Lower leg skin (tissue), 4 donors: ENCODE data around the gene PCDHGA6. TPM values are rescaled to one million over a fixed set of nuclear protein-coding genes. Genes with fewer than 3 reads are reported as not detected.
A peak's percentile ranks its signal among the peaks of the same experiment; 100 is the strongest.
"Not testable (repeated sequence)": the region's sequence is repeated elsewhere in the genome, so short reads cannot be mapped to it uniquely, and the experiment has no call there.

Experiments
- DNase-seq, 2 donors: peaks; one replicate each; pipeline ENCODE4 v3.0.0-alpha.2; 2019; ENCODE audit warnings: low spot score in 2 of 2
- H3K4me3 ChIP-seq: fragments of 200-600 bp; sonication (generic); 2 replicates; pipeline ENCODE4 v1.5.1; 2017; ENCODE audit warnings: mild to moderate bottlenecking, low read depth; ENCODE audit not compliant: poor library complexity, severe bottlenecking
- POLR2A ChIP-seq, 2 donors: fragments of 450-650 bp; IDR thresholded peaks; one replicate each; pipeline ENCODE4 v1.6.1; 2016 to 2017; ENCODE audit warnings: antibody characterized with exemption in 2 of 2, mild to moderate bottlenecking in 1 of 2, moderate library complexity in 1 of 2
- WGBS, 2 donors: methylation state at CpG; one replicate each; pipeline ENCODE4 v1.1.5; 2018; 5-methylcytosine and 5-hydroxymethylcytosine counted together
- intact Hi-C: fragments of 100-400 bp; cut with DNase I; formaldehyde crosslinking; loops from one replicate; pipeline ENCODE4 v1.15.0; 2023; ENCODE audit warnings: low total_unique reads
- total RNA-seq, 4 donors: library from RNA; depleted of rRNA; stranded (reverse); fragments of >200 nt; gene quantifications; one replicate each; pipeline ENCODE4 v1.1.0, GENCODE V29; 2016
- TF ChIP-seq, protein P1 (sequence below), 3 donors: fragments of 450-650 bp; IDR thresholded peaks; one replicate each; pipeline ENCODE4 v1.5.1; 2016; ENCODE audit warnings: antibody characterized with exemption in 3 of 3, mild to moderate bottlenecking in 3 of 3, moderate library complexity in 2 of 3

Gene PCDHGA6
- total RNA-seq, 4 donors from 2014 or later: 2.5 to 3.7 (median 3.6) TPM

DNA sequence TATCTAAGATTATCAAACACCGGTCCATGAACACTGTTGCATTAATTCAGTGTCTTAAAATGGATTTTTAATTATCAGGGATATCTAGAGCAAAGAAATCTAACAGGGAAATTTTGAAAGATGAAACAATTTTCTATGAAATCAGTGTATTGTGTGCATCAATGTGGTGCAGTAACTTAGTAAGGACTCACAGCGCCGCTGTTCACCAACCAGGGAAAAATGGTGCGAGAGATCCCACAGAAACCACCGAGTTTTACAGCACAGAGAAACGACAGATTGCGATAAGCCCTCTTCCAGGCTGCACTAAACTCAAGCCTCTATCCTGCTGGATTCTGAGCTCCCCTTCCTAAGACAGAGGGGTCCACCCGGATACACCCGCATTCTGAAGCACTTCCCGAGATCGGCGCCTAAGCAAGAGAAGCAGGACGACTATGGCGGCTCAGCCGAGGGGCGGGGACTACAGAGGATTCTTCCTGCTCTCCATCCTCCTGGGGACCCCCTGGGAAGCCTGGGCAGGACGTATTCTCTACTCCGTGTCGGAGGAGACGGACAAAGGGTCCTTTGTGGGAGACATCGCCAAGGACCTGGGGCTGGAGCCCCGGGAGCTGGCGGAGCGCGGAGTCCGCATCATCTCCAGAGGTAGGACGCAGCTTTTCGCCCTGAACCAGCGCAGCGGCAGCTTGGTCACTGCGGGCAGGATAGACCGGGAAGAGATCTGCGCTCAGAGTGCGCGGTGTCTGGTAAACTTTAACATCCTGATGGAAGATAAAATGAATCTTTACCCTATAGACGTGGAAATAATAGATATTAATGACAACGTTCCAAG lies 9.0 kb downstream of the PCDHGA6 start, which contains the start of gene PCDHGA7:
PCDHGA7 (plus strand) TSS at position 274 of the 826 bp plus-strand sequence; CDS start at position 432, 158 bp downstream.
- H3K4me3 ChIP-seq: no peak within 1 kb of the TSS
- peak in 1 of 2 donors; percentile 39 for DNase-seq
- 17 to 22% methylated on average over 31 to 35 of the region's 37 CpGs for WGBS, 2 donors
- intact Hi-C loops: no loop called here
- TF ChIP-seq, protein P1, sequence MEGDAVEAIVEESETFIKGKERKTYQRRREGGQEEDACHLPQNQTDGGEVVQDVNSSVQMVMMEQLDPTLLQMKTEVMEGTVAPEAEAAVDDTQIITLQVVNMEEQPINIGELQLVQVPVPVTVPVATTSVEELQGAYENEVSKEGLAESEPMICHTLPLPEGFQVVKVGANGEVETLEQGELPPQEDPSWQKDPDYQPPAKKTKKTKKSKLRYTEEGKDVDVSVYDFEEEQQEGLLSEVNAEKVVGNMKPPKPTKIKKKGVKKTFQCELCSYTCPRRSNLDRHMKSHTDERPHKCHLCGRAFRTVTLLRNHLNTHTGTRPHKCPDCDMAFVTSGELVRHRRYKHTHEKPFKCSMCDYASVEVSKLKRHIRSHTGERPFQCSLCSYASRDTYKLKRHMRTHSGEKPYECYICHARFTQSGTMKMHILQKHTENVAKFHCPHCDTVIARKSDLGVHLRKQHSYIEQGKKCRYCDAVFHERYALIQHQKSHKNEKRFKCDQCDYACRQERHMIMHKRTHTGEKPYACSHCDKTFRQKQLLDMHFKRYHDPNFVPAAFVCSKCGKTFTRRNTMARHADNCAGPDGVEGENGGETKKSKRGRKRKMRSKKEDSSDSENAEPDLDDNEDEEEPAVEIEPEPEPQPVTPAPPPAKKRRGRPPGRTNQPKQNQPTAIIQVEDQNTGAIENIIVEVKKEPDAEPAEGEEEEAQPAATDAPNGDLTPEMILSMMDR (IDR thresholded peaks at IDR 0.05): no peak
- no peak for TF ChIP-seq POLR2A (IDR thresholded peaks at IDR 0.05)

DNA sequence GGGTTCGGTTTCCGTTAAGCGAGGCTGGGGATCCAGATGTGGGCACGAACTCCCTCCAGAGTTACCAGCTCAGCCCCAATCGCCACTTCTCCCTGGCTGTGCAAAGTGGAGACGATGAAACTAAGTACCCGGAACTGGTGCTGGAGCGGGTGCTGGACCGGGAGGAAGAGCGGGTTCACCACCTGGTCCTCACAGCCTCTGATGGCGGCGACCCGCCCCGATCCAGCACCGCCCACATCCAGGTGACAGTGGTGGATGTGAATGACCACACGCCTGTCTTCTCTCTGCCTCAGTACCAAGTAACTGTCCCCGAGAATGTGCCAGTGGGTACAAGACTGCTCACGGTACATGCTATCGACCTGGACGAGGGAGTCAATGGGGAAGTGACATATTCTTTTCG lies 9.7 kb downstream of the PCDHGA6 start:
- TF ChIP-seq, protein P1 (IDR thresholded peaks at IDR 0.05): no peak
- no peak for TF ChIP-seq POLR2A (IDR thresholded peaks at IDR 0.05)
- 37 to 44% methylated on average over 21 of the region's 21 CpGs for WGBS, 2 donors

DNA sequence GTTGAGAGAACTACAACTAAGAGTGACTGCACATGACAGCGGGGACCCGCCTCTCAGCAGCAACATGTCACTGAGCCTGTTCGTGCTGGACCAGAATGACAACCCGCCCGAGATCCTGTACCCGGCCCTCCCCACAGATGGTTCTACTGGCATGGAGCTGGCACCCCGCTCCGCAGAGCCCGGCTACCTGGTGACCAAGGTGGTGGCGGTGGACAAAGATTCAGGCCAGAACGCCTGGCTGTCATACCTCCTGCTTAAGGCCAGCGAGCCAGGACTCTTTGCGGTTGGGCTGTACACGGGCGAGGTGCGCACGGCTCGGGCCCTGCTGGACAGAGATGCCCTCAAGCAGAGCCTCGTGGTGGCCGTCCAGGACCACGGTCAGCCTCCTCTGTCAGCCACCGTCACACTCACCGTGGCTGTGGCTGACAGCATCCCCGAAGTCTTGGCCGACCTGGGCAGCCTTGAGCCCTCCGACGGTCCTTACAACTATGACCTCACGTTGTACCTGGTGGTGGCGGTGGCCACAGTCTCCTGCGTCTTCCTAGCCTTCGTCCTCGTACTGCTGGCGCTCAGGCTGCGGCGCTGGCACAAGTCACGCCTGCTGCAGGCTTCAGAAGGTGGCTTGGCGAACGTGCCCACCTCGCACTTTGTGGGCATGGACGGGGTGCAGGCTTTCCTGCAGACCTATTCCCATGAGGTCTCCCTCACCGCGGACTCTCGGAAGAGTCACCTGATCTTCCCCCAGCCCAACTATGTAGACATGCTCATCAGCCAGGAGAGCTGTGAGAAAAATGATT lies 11.0 kb downstream of the PCDHGA6 start:
- intact Hi-C loops: no loop called here
- H3K4me3 ChIP-seq: no peak overlapping the region
- TF ChIP-seq, protein P1 (IDR thresholded peaks at IDR 0.05): no peak
- no peak for TF ChIP-seq POLR2A (IDR thresholded peaks at IDR 0.05)
- 46 to 53% methylated on average over 23 to 43 of the region's 43 CpGs for WGBS, 2 donors
- DNase-seq: peak in 1 of 2 donors; percentile 70

More for the DNA sequence above, 9.7 kb downstream of the PCDHGA6 start:
- intact Hi-C loops: no loop called here
- DNase-seq: peak in 1 of 2 donors; percentile 69
- no peak overlapping the region for H3K4me3 ChIP-seq

DNA sequence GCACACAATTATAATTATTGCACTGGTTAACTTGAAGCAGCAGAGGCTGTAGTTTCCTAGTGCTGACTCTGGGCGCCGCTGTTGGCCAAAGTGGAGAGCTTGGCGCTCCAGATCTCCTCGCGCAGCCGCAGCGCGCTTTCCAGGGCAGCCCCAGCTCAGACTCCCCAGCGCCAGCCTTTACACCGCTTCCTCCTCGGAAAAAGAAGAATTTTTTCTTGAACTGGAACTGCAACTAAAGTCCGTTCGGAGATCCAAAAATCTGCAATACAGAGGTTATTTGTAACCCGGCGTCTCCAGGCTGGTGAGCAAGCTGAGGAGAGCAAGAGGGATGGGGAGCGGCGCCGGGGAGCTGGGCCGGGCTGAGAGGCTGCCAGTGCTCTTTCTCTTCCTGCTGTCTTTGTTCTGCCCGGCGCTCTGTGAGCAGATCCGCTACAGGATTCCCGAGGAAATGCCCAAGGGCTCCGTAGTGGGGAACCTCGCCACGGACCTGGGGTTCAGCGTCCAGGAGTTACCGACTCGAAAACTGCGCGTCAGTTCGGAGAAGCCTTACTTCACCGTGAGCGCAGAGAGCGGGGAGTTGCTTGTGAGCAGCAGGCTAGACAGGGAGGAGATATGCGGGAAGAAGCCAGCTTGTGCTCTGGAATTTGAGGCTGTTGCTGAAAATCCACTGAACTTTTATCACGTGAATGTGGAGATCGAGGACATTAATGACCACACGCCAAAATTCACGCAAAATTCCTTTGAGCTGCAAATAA lies 14.0 kb downstream of the PCDHGA6 start, which contains the start of gene PCDHGB4:
PCDHGB4 (plus strand) TSS at position 142 of the 755 bp plus-strand sequence; CDS start at position 329, 187 bp downstream.
- H3K4me3 ChIP-seq, intact Hi-C loops: not testable (repeated sequence)
- 13 to 14% methylated on average over 23 to 24 of the region's 40 CpGs for WGBS, 2 donors

DNA sequence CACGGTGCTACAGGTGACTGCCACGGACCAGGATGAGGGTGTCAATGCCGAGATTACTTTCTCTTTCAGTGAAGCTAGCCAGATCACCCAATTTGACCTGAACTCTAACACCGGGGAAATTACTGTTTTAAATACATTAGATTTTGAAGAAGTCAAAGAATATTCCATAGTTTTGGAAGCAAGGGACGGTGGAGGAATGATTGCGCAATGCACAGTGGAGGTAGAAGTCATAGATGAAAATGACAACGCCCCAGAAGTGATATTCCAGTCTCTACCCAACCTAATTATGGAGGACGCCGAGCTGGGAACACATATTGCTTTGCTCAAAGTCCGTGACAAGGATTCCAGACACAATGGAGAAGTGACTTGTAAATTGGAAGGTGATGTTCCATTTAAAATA lies 15.0 kb downstream of the PCDHGA6 start:
- H3K4me3 ChIP-seq: no peak overlapping the region
- intact Hi-C loops: no loop called here
- 46 to 51% methylated on average over 10 of the region's 10 CpGs for WGBS, 2 donors
- no peak for DNase-seq
- TF ChIP-seq, protein P1 (IDR thresholded peaks at IDR 0.05): no peak
- TF ChIP-seq POLR2A (IDR thresholded peaks at IDR 0.05): no peak

More for the DNA sequence above, 14.0 kb downstream of the PCDHGA6 start, which contains the start of gene PCDHGB4:
- DNase-seq: peak in 1 of 2 donors; percentile 69
